Measurements from ENCODE around the gene FAM114A2.
"Not testable (repeated sequence)": the region's sequence is repeated elsewhere in the genome, so short reads cannot be mapped to it uniquely, and the experiment has no call there.

Gene FAM114A2

GRCh38 chr5:154047324-154047723 lies 8.6 kb upstream of the FAM114A2 start:
- DNase-seq: no peak

GRCh38 chr5:154046486-154046885 lies 7.8 kb upstream of the FAM114A2 start:
- DNase-seq: no peak

GRCh38 chr5:154044581-154044980 lies 5.9 kb upstream of the FAM114A2 start:
- DNase-seq: no peak

DNA sequence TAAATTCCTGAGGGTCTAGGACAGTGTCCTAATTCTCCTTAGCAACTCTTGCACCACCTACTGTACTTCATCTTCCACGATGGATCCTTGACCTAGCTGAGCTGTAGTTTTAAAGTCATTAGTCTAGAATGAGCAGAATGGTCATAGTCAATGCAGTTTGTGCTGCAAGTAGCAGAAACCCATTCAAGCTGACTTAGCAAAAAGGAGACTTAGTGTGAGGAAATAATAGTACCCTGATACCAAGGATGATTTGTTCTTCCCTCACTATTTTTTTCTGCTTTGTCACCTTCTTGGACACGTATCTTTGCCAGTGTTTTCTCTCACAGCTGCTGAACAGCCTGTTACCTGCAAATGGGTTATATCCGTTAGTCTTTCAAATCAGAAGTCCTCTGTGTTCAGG lies 5.4 kb upstream of the FAM114A2 start:
- DNase-seq: no peak

GRCh38 chr5:154042766-154043165 lies 4.1 kb upstream of the FAM114A2 start:
- DNase-seq: no peak

- no peak for DNase-seq
These were observed 734 bp upstream of the FAM114A2 start for GRCh38 chr5:154039458-154039829.

DNA sequence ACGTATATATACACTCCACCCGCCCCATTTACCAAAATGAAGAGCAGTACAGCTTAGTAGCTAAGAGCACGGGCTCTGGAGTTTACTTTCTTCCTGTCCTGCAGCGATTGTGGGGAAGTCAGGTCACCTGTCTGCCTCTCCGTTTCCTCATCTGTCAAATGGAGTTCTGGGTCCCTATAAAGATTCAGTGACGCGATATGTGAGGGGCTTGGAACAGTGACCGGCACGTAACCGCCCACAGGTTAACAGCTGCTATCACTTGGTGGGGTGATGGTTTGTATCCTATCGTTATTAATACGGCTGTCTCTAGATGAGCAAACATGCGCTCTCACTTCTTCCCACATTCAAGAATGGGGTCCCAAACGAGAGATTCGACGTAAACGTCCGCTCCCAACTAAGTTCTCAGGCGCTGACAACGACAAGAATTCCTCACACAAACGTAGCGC lies 426 bp downstream of the FAM114A2 start:
- no peak for DNase-seq

- DNase-seq: no peak
These were observed 3.8 kb downstream of the FAM114A2 start for GRCh38 chr5:154034944-154035343.

GRCh38 chr5:154031937-154032489 lies 6.7 kb downstream of the FAM114A2 start:
- no peak for DNase-seq

- DNase-seq: no peak
These were observed 12.8 kb downstream of the FAM114A2 start for GRCh38 chr5:154025951-154026350.

DNA sequence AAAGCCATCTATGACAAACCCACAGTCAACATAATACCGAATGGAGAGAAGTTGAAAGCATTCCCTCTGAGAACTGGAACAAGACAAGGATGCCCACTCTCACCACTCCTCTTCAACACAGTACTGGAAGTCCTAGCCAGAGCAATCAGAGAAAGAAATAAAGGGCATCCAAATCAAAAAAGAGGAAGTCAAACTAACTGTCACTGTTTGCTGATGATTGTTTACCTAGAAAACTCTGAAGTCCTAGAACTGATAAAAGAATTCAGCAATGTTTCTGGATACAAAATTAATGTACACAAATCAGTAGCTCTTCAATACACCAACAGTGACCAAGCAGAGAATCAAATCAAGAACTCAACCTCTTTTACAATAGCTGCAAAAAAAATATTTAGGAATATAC lies 19.8 kb downstream of the FAM114A2 start:
- DNase-seq: not testable (repeated sequence)

- no peak for DNase-seq
These were observed 23.5 kb downstream of the FAM114A2 start for GRCh38 chr5:154015071-154015693.

- peak; percentile 17 for DNase-seq
These were observed 28.1 kb downstream of the FAM114A2 start for GRCh38 chr5:154010660-154011059.

- no peak for DNase-seq
These were observed 33.1 kb downstream of the FAM114A2 start for GRCh38 chr5:154005648-154006047.

DNA sequence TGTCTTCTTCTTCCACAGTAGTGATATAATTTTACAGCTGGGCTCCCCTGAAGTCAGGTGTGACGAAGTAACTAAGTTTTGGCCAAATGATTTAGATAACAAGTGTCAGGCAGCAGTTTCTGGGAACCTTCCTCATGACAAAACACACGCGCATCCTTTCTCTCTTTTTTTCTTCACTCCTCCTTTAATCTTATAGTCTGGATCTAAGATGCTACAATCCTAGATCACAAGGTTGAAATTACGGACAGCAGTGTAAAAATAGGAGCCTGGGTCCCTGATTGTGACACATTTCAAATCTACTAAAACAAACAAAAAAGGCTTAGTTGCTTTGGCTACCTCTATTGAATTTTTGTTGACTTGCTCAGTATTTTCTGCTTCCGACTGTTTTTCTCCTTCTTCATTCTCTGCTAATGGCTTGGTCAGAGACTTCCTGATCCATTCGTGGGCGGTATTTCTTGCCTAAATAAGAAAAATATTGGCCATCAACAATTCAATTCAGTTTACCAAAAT lies 36.1 kb downstream of the FAM114A2 start:
- DNase-seq: no peak

DNA sequence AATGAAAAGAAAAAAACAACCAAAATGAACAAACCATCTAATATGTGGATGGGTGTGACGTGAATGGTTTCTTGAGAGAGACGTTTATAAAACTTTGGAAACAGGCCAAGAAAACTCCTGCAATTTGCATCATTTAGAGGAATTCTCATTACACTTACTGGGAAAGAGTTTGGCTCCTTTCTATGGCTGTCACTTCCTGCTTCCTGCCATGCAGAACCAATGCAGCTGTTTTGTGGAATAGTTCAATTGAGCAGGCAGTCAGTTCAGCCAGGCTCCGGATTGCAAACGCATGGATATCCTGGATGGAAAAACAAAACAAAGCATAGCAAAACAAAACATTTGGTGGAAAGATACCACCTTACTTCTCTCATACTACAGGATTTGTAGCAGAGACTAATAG lies 36.6 kb downstream of the FAM114A2 start:
- no peak for DNase-seq

GRCh38 chr5:154000703-154001102 lies 38.0 kb downstream of the FAM114A2 start:
- DNase-seq: no peak

GRCh38 chr5:153999995-154000394 lies 38.7 kb downstream of the FAM114A2 start:
- DNase-seq: no peak

DNA sequence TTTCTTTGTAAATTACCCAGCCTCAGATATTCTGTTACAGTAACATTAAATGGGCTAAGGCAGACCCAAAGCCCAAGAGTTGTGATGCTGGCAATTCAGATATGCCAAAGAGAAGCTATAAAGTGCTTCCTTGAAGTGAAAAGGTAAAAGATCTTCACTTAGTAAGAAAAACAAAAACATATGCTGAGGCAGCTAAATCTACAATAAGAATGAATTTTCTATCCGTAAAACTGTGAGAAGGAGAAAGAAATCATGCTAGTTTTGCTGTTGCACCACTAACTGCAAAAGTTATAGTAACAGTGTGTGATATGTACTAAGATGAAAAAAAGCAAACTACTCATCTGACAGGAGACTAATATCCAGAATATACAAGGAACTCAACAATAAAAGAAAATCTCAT lies 39.9 kb downstream of the FAM114A2 start:
- no peak for DNase-seq

DNA sequence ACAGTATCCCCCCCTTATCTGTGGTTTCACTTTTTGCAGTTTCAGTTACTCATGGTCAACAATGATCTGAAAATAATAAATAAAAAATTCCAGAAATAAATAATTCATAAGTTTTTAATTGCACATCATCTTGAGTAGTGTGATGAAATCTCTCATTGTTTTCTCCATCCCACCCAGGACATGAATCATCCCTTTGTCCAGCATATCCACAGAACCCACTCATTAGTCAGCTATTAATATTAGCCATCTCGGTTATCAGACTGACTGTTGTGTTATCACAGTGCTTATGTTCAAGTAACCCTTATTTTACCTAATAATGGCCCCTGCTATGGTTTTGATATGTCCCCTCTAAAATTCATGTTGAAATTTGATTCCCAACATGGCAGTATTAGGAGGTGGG lies 40.7 kb downstream of the FAM114A2 start:
- DNase-seq: peak; percentile 8

DNA sequence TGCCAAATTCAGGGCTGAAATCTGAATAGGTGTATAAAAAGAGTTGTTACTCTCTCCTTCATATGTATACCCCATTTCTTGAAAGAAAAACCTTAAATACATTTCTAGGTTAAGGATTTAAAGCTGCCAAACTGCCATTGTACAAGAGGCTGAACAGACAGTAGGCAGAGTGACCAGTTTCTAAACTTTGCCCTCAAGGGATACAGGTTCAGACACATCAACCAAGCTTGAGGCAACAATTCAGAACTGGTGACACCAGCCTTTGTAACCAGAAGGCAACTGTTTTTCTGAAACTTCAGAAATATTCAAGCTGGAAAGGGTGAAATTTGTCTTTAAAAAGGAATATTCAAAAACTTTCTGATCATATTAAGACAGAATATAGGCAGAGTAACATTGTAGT lies 47.5 kb downstream of the FAM114A2 start:
- DNase-seq: no peak

DNA sequence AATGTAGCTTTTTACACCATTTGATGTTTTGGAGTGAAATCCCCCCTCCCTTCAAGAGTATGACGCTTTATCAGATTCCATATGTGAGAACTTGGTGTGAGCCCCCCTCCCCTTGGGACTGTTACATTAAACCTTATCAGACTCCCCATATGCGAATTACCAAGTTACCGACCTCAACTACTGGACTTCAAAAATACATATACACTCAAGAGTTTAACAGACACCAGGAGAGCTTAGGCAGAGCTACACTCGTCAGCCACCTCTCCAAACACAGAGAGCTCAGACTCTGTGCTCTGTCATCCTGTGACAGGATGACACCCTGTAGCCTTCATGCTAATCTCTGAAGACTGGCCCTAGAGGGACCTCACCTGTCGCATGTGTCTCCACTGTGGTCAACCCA lies 50.2 kb downstream of the FAM114A2 start:
- DNase-seq: no peak

DNA sequence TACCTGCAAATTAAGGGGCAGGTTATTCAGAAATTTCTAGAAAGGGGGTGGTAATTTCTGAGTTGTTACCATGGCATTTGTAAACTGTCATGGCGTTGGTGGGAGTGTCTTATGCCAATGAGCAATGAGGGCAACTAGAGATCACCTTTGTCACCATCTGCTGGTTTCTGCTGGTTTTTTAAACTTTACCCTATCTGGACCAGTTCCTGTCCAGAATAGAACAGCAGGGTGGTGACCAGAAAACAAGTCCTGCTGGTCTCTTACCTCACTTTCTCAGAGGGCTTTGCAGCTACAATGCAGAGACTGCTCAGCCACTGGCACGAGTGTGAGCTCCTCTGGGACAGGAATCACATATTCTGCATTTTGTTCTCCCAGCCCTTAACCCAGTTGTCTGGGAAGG lies 51.4 kb downstream of the FAM114A2 start:
- no peak for DNase-seq

GRCh38 chr5:153985498-153985897 lies 53.2 kb downstream of the FAM114A2 start:
- no peak for DNase-seq

- no peak for DNase-seq
These were observed 54.8 kb downstream of the FAM114A2 start for GRCh38 chr5:153983885-153984284.

Data from EL (cell line).